Measurements from ENCODE around the gene TEX30.

TEX30 gene

DNA sequence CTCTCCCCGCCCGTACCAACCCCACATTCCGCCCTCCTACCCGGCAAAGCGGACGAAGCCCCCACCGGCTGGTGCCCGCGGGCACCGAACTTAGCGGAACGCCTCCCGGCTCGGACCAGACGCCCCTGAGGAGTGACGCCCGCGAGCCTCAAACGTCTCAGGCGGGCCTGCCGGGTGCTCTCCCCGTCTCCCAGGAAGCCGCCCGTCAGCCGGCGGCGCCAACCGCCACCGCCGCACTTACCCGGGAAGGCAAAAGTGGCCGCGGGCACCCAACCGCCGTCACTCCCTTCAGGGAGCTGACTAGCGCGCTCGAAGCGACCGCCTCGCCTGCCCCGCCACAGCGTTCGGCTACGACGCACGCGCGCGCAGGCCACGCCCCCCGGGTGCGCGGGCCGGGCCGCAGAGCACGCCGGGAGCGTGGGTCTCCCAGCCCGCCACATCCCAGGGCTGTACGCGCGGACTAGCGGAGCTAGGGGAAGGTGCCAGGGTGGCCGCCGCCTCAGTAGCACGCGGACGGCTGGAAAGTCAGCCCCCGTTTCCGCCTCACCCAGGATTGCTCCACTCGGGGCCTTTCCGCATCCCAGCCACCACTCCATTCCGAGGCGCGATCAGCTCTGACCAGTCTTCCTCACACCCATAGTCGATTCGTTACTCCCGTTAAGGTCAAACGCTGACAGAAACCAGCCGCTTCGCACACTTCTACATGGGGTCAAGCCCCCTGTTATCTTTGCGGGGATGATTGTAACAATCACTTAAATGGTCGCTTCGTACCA lies at the start of gene TEX30:
TEX30 (minus strand) TSS at position 346 of the 773 bp plus-strand sequence. CDS start 3,760 bp downstream, outside the sequence.
- peak within 1 kb of the TSS; percentile 62 for H3K27ac ChIP-seq
- TF ChIP-seq ZFX (IDR thresholded peaks at IDR 0.05; ENCODE audit: borderline replicate concordance), result no peak
- TF ChIP-seq, protein P1, sequence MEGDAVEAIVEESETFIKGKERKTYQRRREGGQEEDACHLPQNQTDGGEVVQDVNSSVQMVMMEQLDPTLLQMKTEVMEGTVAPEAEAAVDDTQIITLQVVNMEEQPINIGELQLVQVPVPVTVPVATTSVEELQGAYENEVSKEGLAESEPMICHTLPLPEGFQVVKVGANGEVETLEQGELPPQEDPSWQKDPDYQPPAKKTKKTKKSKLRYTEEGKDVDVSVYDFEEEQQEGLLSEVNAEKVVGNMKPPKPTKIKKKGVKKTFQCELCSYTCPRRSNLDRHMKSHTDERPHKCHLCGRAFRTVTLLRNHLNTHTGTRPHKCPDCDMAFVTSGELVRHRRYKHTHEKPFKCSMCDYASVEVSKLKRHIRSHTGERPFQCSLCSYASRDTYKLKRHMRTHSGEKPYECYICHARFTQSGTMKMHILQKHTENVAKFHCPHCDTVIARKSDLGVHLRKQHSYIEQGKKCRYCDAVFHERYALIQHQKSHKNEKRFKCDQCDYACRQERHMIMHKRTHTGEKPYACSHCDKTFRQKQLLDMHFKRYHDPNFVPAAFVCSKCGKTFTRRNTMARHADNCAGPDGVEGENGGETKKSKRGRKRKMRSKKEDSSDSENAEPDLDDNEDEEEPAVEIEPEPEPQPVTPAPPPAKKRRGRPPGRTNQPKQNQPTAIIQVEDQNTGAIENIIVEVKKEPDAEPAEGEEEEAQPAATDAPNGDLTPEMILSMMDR (IDR thresholded peaks at IDR 0.05), result no peak

DNA sequence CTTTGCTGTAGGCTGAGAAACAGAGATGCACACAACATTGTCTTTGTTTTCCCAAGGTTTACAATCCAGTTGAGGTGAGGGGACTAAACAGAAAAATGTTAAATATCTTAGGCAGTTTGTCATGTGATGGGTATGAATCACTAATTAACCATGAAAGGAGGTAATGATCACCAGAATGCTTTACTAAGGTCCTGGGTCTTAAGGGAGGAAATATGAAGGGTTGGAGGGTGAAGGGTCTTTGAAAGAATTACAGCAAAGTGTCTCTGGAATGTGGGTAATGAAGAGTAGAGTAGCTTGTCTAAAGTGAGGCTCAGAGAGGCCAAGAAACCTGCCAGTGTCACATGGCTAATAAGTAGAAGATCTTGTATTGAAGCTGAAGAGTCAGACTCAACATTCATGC lies 44.3 kb upstream of the TEX30 start:
- no peak overlapping the region for H3K27ac ChIP-seq
- TF ChIP-seq, protein P1 (IDR thresholded peaks at IDR 0.05), result no peak
- TF ChIP-seq ZFX (IDR thresholded peaks at IDR 0.05; ENCODE audit: borderline replicate concordance), result no peak

DNA sequence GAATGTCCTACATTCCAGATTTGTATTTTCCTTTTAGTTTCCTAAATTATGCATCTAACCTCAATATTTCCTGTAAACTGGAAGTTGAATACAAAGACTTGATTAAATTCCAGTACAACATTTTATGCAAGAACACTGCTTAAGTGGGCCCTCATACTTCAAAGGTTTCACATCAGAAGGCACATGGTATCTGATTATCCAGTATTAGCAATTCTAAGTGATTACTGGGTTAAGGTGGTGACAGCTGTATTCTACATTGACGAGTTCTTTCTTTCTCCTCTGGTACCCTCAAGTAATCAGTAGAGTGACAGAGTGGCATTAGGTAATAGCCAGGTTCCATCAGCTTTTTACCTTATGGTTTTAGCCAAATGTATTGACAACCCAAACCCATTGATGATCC lies 43.7 kb upstream of the TEX30 start:
- no peak for TF ChIP-seq ZFX (IDR thresholded peaks at IDR 0.05; ENCODE audit: borderline replicate concordance)
- TF ChIP-seq, protein P1 (IDR thresholded peaks at IDR 0.05), result no peak

DNA sequence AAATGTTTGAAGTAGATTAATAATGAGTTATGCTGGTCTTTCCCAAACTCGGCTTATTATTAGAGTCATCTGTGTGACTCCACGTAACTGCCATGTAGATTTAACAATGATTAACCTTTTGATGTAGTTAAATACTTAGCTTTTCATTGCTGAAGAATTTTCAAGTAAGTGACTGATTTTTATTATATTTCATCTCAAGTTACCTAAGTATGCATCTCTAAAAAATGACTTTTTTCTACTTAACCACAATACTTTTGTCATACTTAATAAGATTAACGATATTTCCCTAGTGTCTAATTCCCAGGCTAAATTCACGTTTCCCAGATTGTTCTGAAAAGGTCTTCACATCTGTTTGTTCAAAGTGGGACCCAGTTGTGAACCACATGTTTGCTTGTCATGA lies 43.1 kb upstream of the TEX30 start:
- TF ChIP-seq ZFX (IDR thresholded peaks at IDR 0.05; ENCODE audit: borderline replicate concordance), result no peak
- TF ChIP-seq, protein P1 (IDR thresholded peaks at IDR 0.05), result no peak
- no peak overlapping the region for H3K27ac ChIP-seq

More for the DNA sequence above, 43.7 kb upstream of the TEX30 start:
- H3K27ac ChIP-seq, result no peak overlapping the region

- H3K27ac ChIP-seq, result no peak overlapping the region
- TF ChIP-seq ZFX (IDR thresholded peaks at IDR 0.05; ENCODE audit: borderline replicate concordance), result no peak
These were observed 42.2 kb upstream of the TEX30 start for GRCh38 chr13:102815788-102816187.

DNA sequence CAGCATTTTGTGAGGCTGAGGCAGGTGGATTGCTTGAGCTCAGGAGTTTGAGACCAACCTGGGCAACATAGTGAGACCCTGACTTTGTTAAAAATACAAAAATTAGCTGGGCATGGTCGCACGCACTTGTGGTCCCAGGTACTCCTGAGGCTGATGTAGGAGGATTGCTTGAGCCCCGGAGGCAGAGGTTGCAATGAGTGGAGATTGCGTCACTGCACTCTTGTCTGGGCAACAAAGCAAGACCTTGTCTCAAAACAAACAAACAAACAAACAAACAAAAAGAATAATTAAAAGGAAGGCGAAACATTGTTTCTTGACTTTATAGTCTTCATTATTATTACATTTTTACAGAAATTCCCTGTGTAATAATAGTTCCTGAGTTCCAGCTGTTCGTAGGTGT lies 41.2 kb upstream of the TEX30 start:
- H3K27ac ChIP-seq, result no peak overlapping the region
- TF ChIP-seq, protein P1 (IDR thresholded peaks at IDR 0.05), result no peak
- no peak for TF ChIP-seq ZFX (IDR thresholded peaks at IDR 0.05; ENCODE audit: borderline replicate concordance)

DNA sequence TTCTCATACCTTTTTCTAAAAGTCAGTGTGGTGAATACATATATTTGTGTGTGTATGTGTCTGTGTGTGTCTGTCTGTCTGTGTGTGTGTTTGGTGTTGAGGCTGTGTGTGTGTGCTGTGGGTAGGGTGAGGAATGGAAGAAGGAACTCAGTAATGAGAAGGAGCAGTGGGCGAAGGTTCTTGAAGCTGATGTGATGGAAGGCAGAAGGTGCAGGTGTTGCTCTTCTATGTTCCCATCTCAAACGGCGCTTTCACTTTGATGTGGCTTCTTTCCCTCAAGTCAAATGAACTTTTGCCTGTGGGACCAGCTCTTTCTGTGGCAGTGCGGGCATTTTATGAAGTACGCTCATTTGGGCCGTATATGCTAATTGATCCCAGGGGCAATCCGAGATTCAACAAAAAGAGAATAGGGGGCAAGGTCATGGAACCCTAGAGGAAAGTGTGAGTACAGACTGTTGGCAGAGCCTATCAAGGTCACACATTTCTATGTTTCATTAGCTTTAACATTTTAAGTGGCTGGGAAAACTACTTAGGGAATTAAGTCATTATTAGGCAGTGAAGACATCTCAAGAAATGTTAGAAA lies 40.5 kb upstream of the TEX30 start:
- H3K27ac ChIP-seq, result no peak overlapping the region
- TF ChIP-seq ZFX (IDR thresholded peaks at IDR 0.05; ENCODE audit: borderline replicate concordance), result no peak
- TF ChIP-seq, protein P1 (IDR thresholded peaks at IDR 0.05), result no peak

Data from 22Rv1 (cell line).